Naive B cell (primary cell): ENCODE data around the gene AMPD3. TPM values are rescaled to one million over a fixed set of nuclear protein-coding genes. Genes with fewer than 3 reads are reported as not detected.

Experiments
- ATAC-seq, 2 donors: fragments of 150-1000 bp; cut with Tn5 transposase; 2 replicates each; pipeline ENCODE4 v1.10.0; 2021; ENCODE audit warnings: low read depth in 2 of 2, mild to moderate bottlenecking in 2 of 2, moderate library complexity in 2 of 2
- DNase-seq: peaks from one replicate; pipeline ENCODE4 v3.0.0; 2022
- H3K27ac Mint-ChIP-seq, 6 donors: one replicate each; pipeline ENCODE4 v1.8.0; 2020 to 2022; ENCODE audit warnings: mild to moderate bottlenecking in 6 of 6, mixed read lengths in 6 of 6, moderate library complexity in 5 of 6, inconsistent platforms in 2 of 6
- H3K27me3 Mint-ChIP-seq, 3 donors: one replicate each; pipeline ENCODE4 v1.8.0; 2021 to 2022; ENCODE audit warnings: mixed read lengths in 3 of 3, mild to moderate bottlenecking in 1 of 3
- H3K36me3 Mint-ChIP-seq, 2 donors: one replicate each; pipeline ENCODE4 v1.8.0; 2020 to 2022; ENCODE audit warnings: mixed read lengths in 2 of 2, inconsistent platforms in 1 of 2, mild to moderate bottlenecking in 1 of 2
- H3K4me1 Mint-ChIP-seq, 3 donors: one replicate each; pipeline ENCODE4 v1.8.0; 2020 to 2022; ENCODE audit warnings: mixed read lengths in 3 of 3, inconsistent platforms in 1 of 3, mild to moderate bottlenecking in 1 of 3, moderate library complexity in 1 of 3
- H3K4me3 Mint-ChIP-seq, 8 donors: one replicate each; pipeline ENCODE4 v1.8.0; 2020 to 2022; ENCODE audit warnings: mild to moderate bottlenecking in 8 of 8, mixed read lengths in 8 of 8, moderate library complexity in 8 of 8, inconsistent platforms in 2 of 8
- H3K9me3 Mint-ChIP-seq, 7 donors: one replicate each; pipeline ENCODE4 v1.8.0; 2020 to 2022; ENCODE audit warnings: mixed read lengths in 7 of 7, mild to moderate bottlenecking in 5 of 7, inconsistent platforms in 2 of 7, moderate library complexity in 1 of 7
- polyA plus RNA-seq, 6 donors: library from polyadenylated mRNA; unstranded; fragments of 300-500 nt; fragmentation: Illumina TruSeq; gene quantifications; one replicate each; pipeline ENCODE4 v1.2.3, GENCODE V29; 2021; ENCODE audit warnings: low read depth in 6 of 6

Gene AMPD3
- polyA plus RNA-seq, 6 donors from 2014 or later = 20.2 to 35.5 (median 27.3) TPM

GRCh38 chr11:10533323-10533722, 78.3 kb downstream of the AMPD3 start:
- Mint-ChIP-seq H3K4me3 (no peak overlapping the region), H3K9me3 (no peaks in the 10 kb centered on the region), H3K4me1 (peaks cover 29 to 43% (median 36%) of the 10 kb centered on the region in 3 donors), H3K27me3 (no peaks in the 10 kb centered on the region), H3K27ac (peak overlapping the region in 2 of 6 donors; percentile 28 to 41), H3K36me3 (peaks cover 28 to 33% of the 10 kb centered on the region in 2 donors)
- DNase-seq (no peak), ATAC-seq (no peak)

- Mint-ChIP-seq H3K4me1 (peaks cover 32 to 49% (median 46%) of the 10 kb centered on the region in 3 donors), H3K27ac (peak overlapping the region in 1 of 6 donors; percentile 60), H3K4me3 (peak overlapping the region in 1 of 8 donors; percentile 63), H3K9me3 (no peaks in the 10 kb centered on the region), H3K27me3 (no peaks in the 10 kb centered on the region), H3K36me3 (peaks cover 21 to 27% of the 10 kb centered on the region in 2 donors)
- DNase-seq = no peak
- peak in 1 of 2 donors; percentile 39 for ATAC-seq
These were observed 79.3 kb downstream of the AMPD3 start for GRCh38 chr11:10534316-10534715.

GRCh38 chr11:10537600-10537999, 82.5 kb downstream of the AMPD3 start:
- peak overlapping the region in 3 of 6 donors; percentile 3 to 65 (median 65) for H3K27ac Mint-ChIP-seq
- peaks cover 6 to 14% of the 10 kb centered on the region in 2 donors for H3K36me3 Mint-ChIP-seq
- H3K4me3 Mint-ChIP-seq = peak overlapping the region in 2 of 8 donors; percentile 55 to 62
- no peaks in the 10 kb centered on the region for H3K9me3 Mint-ChIP-seq
- peaks cover 46 to 69% (median 59%) of the 10 kb centered on the region in 3 donors for H3K4me1 Mint-ChIP-seq
- no peaks in the 10 kb centered on the region for H3K27me3 Mint-ChIP-seq
- no peak for DNase-seq
- ATAC-seq = no peak

- no peak for ATAC-seq
- Mint-ChIP-seq H3K9me3 (peaks cover 0 to 9% (median 6%) of the 10 kb centered on the region in 7 donors), H3K27ac (peak overlapping the region in 1 of 6 donors; percentile 96), H3K4me3 (peak overlapping the region in 5 of 8 donors; percentile 55 to 96 (median 93)), H3K36me3 (peaks cover 1 to 9% of the 10 kb centered on the region in 2 donors), H3K27me3 (no peaks in the 10 kb centered on the region), H3K4me1 (peaks cover 39 to 73% (median 50%) of the 10 kb centered on the region in 3 donors)
- DNase-seq = no peak
These were observed 83.9 kb downstream of the AMPD3 start for GRCh38 chr11:10538924-10539323.

- Mint-ChIP-seq H3K9me3 (peaks cover 0 to 13% (median 10%) of the 10 kb centered on the region in 7 donors), H3K27me3 (no peaks in the 10 kb centered on the region), H3K4me3 (peak overlapping the region in 7 of 8 donors; percentile 79 to 96 (median 94)), H3K4me1 (peaks cover 38 to 74% (median 46%) of the 10 kb centered on the region in 3 donors), H3K27ac (peak overlapping the region in 4 of 6 donors; percentile 90 to 99 (median 97)), H3K36me3 (peaks cover 0 to 7% of the 10 kb centered on the region in 2 donors)
- no peak for ATAC-seq
- no peak for DNase-seq
These were observed 84.3 kb downstream of the AMPD3 start for GRCh38 chr11:10539339-10539738.

- no peaks in the 10 kb centered on the region for H3K27me3 Mint-ChIP-seq
These were observed 85.5 kb downstream of the AMPD3 start for GRCh38 chr11:10540546-10540914.

GRCh38 chr11:10540915-10541560, 86.0 kb downstream of the AMPD3 start, which contains the start of gene RNF141:
RNF141 (minus strand) TSS chr11:10541187; CDS start chr11:10534158, 7,029 bp downstream.
- Mint-ChIP-seq H3K9me3 (peaks cover 0 to 21% (median 13%) of the 10 kb centered on the region in 7 donors), H3K27ac (peak within 1 kb of the TSS; percentile 96 to 99 (median 98)), H3K4me3 (peak within 1 kb of the TSS; percentile 79 to 96 (median 94)), H3K4me1 (peaks cover 48 to 82% (median 55%) of the 10 kb centered on the region in 3 donors), H3K36me3 (peaks cover 0 to 7% of the 10 kb centered on the region in 2 donors), H3K27me3 (no peaks in the 10 kb centered on the region)
- ATAC-seq (peak; percentile 88 to 90), DNase-seq (peak; percentile 96)

More at GRCh38 chr11:10540546-10540914, 85.5 kb downstream of the AMPD3 start:
- Mint-ChIP-seq H3K9me3 (peaks cover 0 to 21% (median 13%) of the 10 kb centered on the region in 7 donors), H3K36me3 (peaks cover 0 to 7% of the 10 kb centered on the region in 2 donors), H3K27ac (peak overlapping the region; percentile 90 to 99 (median 98)), H3K4me1 (peaks cover 46 to 82% (median 54%) of the 10 kb centered on the region in 3 donors), H3K4me3 (peak overlapping the region; percentile 79 to 96 (median 94))
- no peak for DNase-seq
- peak; percentile 0 to 4 for ATAC-seq

GRCh38 chr11:10541561-10541930, 86.5 kb downstream of the AMPD3 start:
- ATAC-seq (no peak), DNase-seq (no peak)
- Mint-ChIP-seq H3K9me3 (peaks cover 0 to 21% (median 13%) of the 10 kb centered on the region in 7 donors), H3K27me3 (no peaks in the 10 kb centered on the region), H3K27ac (peak overlapping the region; percentile 96 to 99 (median 98)), H3K4me3 (peak overlapping the region; percentile 79 to 96 (median 94)), H3K4me1 (peaks cover 50 to 80% (median 50%) of the 10 kb centered on the region in 3 donors), H3K36me3 (peaks cover 0 to 7% of the 10 kb centered on the region in 2 donors)

GRCh38 chr11:10542776-10543175, 87.7 kb downstream of the AMPD3 start:
- Mint-ChIP-seq H3K27me3 (no peaks in the 10 kb centered on the region), H3K36me3 (peaks cover 0 to 7% of the 10 kb centered on the region in 2 donors), H3K4me3 (peak overlapping the region in 3 of 8 donors; percentile 8 to 93 (median 40)), H3K27ac (peak overlapping the region in 5 of 6 donors; percentile 29 to 96 (median 47)), H3K4me1 (peaks cover 39 to 76% (median 42%) of the 10 kb centered on the region in 3 donors), H3K9me3 (peaks cover 0 to 21% (median 13%) of the 10 kb centered on the region in 7 donors)
- ATAC-seq (no peak), DNase-seq (no peak)

GRCh38 chr11:10543782-10544181, 88.7 kb downstream of the AMPD3 start:
- peak overlapping the region in 2 of 6 donors; percentile 80 to 93 for H3K27ac Mint-ChIP-seq
- peaks cover 40 to 77% (median 42%) of the 10 kb centered on the region in 3 donors for H3K4me1 Mint-ChIP-seq
- H3K27me3 Mint-ChIP-seq = no peaks in the 10 kb centered on the region
- peaks cover 0 to 21% (median 13%) of the 10 kb centered on the region in 7 donors for H3K9me3 Mint-ChIP-seq
- DNase-seq = no peak
- H3K4me3 Mint-ChIP-seq = peak overlapping the region in 3 of 8 donors; percentile 12 to 93 (median 44)
- ATAC-seq = no peak
- H3K36me3 Mint-ChIP-seq = peaks cover 0 to 7% of the 10 kb centered on the region in 2 donors

- peak; percentile 57 to 64 for ATAC-seq
- Mint-ChIP-seq H3K27me3 (no peaks in the 10 kb centered on the region), H3K36me3 (peaks cover 0 to 10% of the 10 kb centered on the region in 2 donors), H3K27ac (peak overlapping the region; percentile 57 to 94 (median 77)), H3K4me3 (peak overlapping the region; percentile 51 to 80 (median 72)), H3K9me3 (peaks cover 0 to 21% (median 13%) of the 10 kb centered on the region in 7 donors), H3K4me1 (peaks cover 33 to 75% (median 36%) of the 10 kb centered on the region in 3 donors)
- peak; percentile 76 for DNase-seq
These were observed 89.7 kb downstream of the AMPD3 start for GRCh38 chr11:10544491-10545465.

GRCh38 chr11:10550503-10551289, 95.6 kb downstream of the AMPD3 start:
- Mint-ChIP-seq H3K27ac (no peak overlapping the region), H3K4me1 (peaks cover 15 to 34% (median 20%) of the 10 kb centered on the region in 3 donors), H3K4me3 (no peak overlapping the region), H3K9me3 (peaks cover 0 to 4% (median 0%) of the 10 kb centered on the region in 7 donors), H3K36me3 (peaks cover 7 to 20% of the 10 kb centered on the region in 2 donors), H3K27me3 (no peaks in the 10 kb centered on the region)
- DNase-seq = no peak
- no peak for ATAC-seq
